ENCODE results near the gene EHD3.

GRCh38 chr2:31284107-31284506 lies 50.2 kb downstream of the EHD3 start:
- TF ChIP-seq CTCF (IDR thresholded peaks at IDR 0.05) (no peak), POLR2A (IDR thresholded peaks at IDR 0.05) (no peak), EP300 (IDR thresholded peaks at IDR 0.05) (no peak)
